DOHH2 (cell line): ENCODE measurements around the gene C19orf67.

Experiments
- H3F3A ChIP-seq: fragments of 200-600 bp; sonication (generic), shearing (Covaris generic); 2 replicates; pipeline ENCODE4 v1.6.0; 2016; ENCODE audit warnings: antibody characterized with exemption, mild to moderate bottlenecking; ENCODE audit not compliant: control insufficient read depth, insufficient read depth
- H3K27ac ChIP-seq: fragments of 200-600 bp; sonication (generic); 2 replicates; pipeline ENCODE4 v1.5.1; 2014; ENCODE audit warnings: low read depth, mild to moderate bottlenecking, low read length, moderate library complexity
- H3K27me3 ChIP-seq: fragments of 200-600 bp; sonication (generic); 2 replicates; pipeline ENCODE4 v1.6.1; 2014; ENCODE audit warnings: mild to moderate bottlenecking, low read length, mixed read lengths; ENCODE audit not compliant: control insufficient read depth
- H3K36me3 ChIP-seq: fragments of 200-600 bp; sonication (generic); 2 replicates; pipeline ENCODE4 v1.6.1; 2014; ENCODE audit warnings: mild to moderate bottlenecking, low read length, moderate library complexity, mixed read lengths; ENCODE audit not compliant: control insufficient read depth
- H3K4me1 ChIP-seq: fragments of 200-600 bp; sonication (generic); 2 replicates; pipeline ENCODE4 v1.6.1; 2014; ENCODE audit warnings: mild to moderate bottlenecking, low read length, mixed read lengths; ENCODE audit not compliant: control insufficient read depth
- H3K4me2 ChIP-seq: fragments of 200-600 bp; sonication (generic); 2 replicates; pipeline ENCODE4 v1.6.0; 2014; ENCODE audit warnings: mild to moderate bottlenecking, low read length, moderate library complexity
- H3K4me3 ChIP-seq: fragments of 200-600 bp; sonication (generic); 2 replicates; pipeline ENCODE4 v1.5.1; 2014; ENCODE audit warnings: mild to moderate bottlenecking, low read length, mixed read lengths
- H3K79me2 ChIP-seq: fragments of 200-600 bp; sonication (generic); 2 replicates; pipeline ENCODE4 v1.6.1; 2014; ENCODE audit warnings: mild to moderate bottlenecking, low read length, mixed read lengths; ENCODE audit not compliant: control insufficient read depth
- H3K9me2 ChIP-seq: fragments of 200-600 bp; sonication (generic); replicated peaks from 2 replicates; pipeline ENCODE4 v1.6.1; 2014; ENCODE audit warnings: mild to moderate bottlenecking, low read length, mixed read lengths; ENCODE audit not compliant: control insufficient read depth
- H3K9me3 ChIP-seq: fragments of 200-600 bp; sonication (generic); 2 replicates; pipeline ENCODE4 v1.6.1; 2014; ENCODE audit warnings: antibody characterized with exemption, low read length, mixed read lengths; ENCODE audit not compliant: control insufficient read depth, insufficient read depth
- H4K20me1 ChIP-seq: fragments of 200-600 bp; sonication (generic); 2 replicates; pipeline ENCODE4 v1.6.0; 2014; ENCODE audit warnings: low read depth, mild to moderate bottlenecking, antibody characterized with exemption, low read length, moderate library complexity; ENCODE audit not compliant: control insufficient read depth, insufficient read depth
- CTCF ChIP-seq: fragments of 200-600 bp; sonication (generic); IDR thresholded peaks from one replicate; pipeline ENCODE4 v1.5.1; 2014; ENCODE audit warnings: antibody characterized with exemption, mild to moderate bottlenecking, low read depth, low read length; ENCODE audit not compliant: poor library complexity, severe bottlenecking
- EZH2phosphoT487 ChIP-seq: fragments of 200-600 bp; sonication (generic); IDR thresholded peaks from 2 replicates; pipeline ENCODE4 v1.6.1; 2017; ENCODE audit warnings: borderline replicate concordance, mild to moderate bottlenecking, antibody characterized with exemption, low read length, moderate library complexity, mixed read lengths

C19orf67 gene

GRCh38 chr19:14066134-14066533 is 19.4 kb downstream of the C19orf67 start:
- Histone ChIP-seq H3F3A (no peaks in the 10 kb centered on the region), H3K4me1 (no peaks in the 10 kb centered on the region), H3K27ac (no peak overlapping the region), H3K4me3 (no peak overlapping the region), H3K79me2 (no peaks in the 10 kb centered on the region), H3K27me3 (peaks cover 4% of the 10 kb centered on the region), H4K20me1 (no peaks in the 10 kb centered on the region), H3K36me3 (no peaks in the 10 kb centered on the region), H3K9me3 (no peaks in the 10 kb centered on the region), H3K4me2 (no peak overlapping the region), H3K9me2 (no peaks in the 10 kb centered on the region)
- TF ChIP-seq CTCF (no peak), EZH2phosphoT487 (no peak)

DNA sequence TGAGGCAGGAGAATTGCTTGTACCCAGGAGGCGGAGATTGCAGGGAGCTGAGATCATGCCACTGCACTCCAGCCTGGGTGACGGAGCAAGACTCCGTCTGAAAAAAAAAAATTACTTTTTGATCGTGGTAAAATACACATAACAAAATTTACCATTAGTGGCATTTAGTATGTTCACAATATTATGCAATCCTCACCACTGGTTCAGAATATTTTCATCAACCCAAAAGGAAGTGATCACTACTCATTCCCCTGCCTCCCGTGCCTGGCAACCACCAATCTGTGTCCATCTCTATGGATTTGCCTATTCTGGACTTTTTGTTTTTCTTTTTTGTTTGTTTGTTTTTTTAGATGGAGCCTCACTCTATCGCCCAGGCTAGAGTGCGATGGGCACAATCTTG is 22.5 kb downstream of the C19orf67 start:
- TF ChIP-seq EZH2phosphoT487 (no peak), CTCF (no peak)
- no peaks in the 10 kb centered on the region for H3K36me3 ChIP-seq
- no peak overlapping the region for H3K4me2 ChIP-seq
- H3K27ac ChIP-seq, result no peak overlapping the region
- no peak overlapping the region for H3K4me3 ChIP-seq
- H3K27me3 ChIP-seq, result peaks cover 18% of the 10 kb centered on the region
- H3K9me3 ChIP-seq, result no peaks in the 10 kb centered on the region
- H3K79me2 ChIP-seq, result no peaks in the 10 kb centered on the region
- no peaks in the 10 kb centered on the region for H3K9me2 ChIP-seq
- H3F3A ChIP-seq, result no peaks in the 10 kb centered on the region
- no peaks in the 10 kb centered on the region for H4K20me1 ChIP-seq
- H3K4me1 ChIP-seq, result peaks cover 21% of the 10 kb centered on the region

DNA sequence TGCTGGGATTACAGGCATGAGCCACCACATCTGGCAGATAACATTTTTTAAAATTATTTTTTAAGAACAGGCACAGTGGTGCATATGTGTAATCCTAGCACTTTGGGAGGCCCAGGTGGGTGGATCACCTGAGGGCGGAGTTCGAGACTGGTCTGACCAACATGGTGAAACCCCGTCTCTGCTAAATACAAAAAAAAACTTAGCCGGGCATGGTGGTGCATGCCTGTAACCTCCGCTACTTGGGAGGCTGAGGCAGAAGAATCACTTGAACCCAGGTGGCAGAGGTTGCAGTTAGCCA is 23.1 kb downstream of the C19orf67 start:
- TF ChIP-seq EZH2phosphoT487 (no peak), CTCF (no peak)
- H3K36me3 ChIP-seq, result no peaks in the 10 kb centered on the region
- peaks cover 27% of the 10 kb centered on the region for H3K4me1 ChIP-seq
- H3F3A ChIP-seq, result no peaks in the 10 kb centered on the region
- H3K9me2 ChIP-seq, result no peaks in the 10 kb centered on the region
- H3K27ac ChIP-seq, result no peak overlapping the region
- no peaks in the 10 kb centered on the region for H3K9me3 ChIP-seq
- no peak overlapping the region for H3K4me3 ChIP-seq
- H4K20me1 ChIP-seq, result no peaks in the 10 kb centered on the region
- H3K4me2 ChIP-seq, result no peak overlapping the region
- H3K79me2 ChIP-seq, result no peaks in the 10 kb centered on the region
- H3K27me3 ChIP-seq, result peaks cover 24% of the 10 kb centered on the region
